GM13976 (cell line): Measurements from ENCODE around the gene PSMD6.

Source experiments
- DNase-seq: peaks from one replicate; pipeline ENCODE4 v3.0.0; 2012; ENCODE audit warnings: low spot score
- CTCF ChIP-seq: IDR thresholded peaks from 2 replicates; pipeline ENCODE4 v1.5.1; 2012; ENCODE audit warnings: borderline replicate concordance, mild to moderate bottlenecking; ENCODE audit not compliant: insufficient read depth; ENCODE audit errors: extremely low read depth, missing control alignments, control extremely low read depth
- in situ Hi-C: fragments of 300-500 bp; cut with MboI; formaldehyde crosslinking; loops from one replicate; pipeline ENCODE4 v1.12.0; 2022; ENCODE audit warnings: low sequenced_read_pairs, mixed read lengths, inconsistent platforms; ENCODE audit not compliant: unreplicated experiment

PSMD6 gene

DNA sequence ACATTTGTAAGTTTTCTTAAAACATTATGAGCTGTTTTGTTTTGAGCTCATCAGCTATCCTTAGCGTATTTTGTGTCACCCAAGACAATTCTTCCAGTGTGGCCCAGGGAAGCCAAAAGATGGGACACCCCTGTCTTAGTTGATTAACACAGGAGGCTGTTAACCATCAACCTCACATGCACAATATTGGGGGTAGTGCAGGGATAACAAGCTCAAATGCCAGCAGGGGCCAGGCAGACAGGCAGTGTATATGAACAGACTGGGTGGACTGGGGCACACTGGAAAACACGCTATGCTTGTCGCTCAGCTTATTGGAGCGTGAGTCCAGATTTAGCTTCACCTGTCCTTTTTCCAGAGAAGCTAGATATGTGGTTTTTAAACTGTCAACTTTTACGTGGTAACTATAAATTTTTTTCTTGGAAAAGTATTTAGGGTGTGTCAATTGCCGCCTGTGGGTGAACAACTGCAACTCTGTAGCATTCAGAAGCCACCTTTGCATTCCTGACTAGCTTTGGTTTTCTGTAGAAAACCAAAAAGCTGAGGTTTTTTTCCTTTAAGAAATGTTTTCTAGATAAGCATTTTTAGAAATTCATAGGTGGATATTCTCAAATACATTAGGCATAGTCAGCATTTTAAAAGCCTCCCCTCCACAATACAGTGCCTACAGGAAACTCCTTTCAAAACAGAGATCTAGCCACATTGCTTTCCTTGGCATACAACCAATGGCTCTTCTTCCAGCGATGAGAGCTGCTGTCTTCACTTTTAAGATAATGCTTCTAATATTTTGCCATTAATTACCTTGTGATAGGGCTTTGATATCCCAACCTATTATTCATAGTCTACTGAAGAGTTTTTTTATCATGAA is 14.6 kb downstream of the PSMD6 start:
- DNase-seq = no peak
- TF ChIP-seq CTCF = no peak
- in situ Hi-C loops = no loop called here

DNA sequence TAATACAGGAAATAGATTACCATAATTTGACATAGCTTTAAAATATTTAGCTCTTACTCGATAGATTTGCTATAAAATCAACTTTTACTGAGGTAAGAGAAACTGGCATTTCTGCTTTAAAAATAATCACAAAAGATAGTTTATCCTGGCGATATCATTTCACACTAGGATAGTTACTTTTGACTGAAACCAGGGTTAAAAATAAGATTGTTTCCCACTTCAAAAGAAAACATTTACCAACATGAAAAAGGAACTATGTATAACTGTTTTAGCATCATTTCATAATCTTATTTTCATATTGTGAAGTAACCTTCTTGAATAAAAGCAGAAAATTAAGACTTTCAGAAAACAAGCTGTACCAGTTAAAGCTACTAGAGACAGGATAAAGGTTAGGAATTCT is 15.3 kb downstream of the PSMD6 start:
- no peak for TF ChIP-seq CTCF
- in situ Hi-C loops = no loop called here
- DNase-seq = no peak

DNA sequence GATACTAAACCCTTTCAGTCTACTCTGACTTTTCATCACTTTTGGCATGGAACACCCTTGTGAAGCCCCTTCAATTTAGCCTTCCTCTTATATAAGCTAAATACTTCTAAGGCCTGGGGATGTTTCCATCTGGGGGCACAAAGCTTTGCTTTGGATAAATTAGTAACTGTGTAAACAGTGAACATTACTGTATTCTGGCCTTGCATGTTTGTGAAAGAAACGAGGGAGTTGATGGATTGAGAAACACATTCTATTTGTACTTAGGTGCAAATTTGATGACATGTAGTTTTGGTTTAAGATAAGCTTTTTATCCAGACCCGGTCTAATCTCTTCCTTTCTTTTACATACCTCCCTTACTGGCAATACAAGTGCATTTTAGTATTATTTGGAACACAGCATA is 19.7 kb downstream of the PSMD6 start:
- in situ Hi-C loops = no loop called here
- no peak for DNase-seq
- no peak for TF ChIP-seq CTCF

GRCh38 chr3:64002233-64002632 is 21.1 kb downstream of the PSMD6 start:
- DNase-seq = no peak
- in situ Hi-C loops = no loop called here
- no peak for TF ChIP-seq CTCF

DNA sequence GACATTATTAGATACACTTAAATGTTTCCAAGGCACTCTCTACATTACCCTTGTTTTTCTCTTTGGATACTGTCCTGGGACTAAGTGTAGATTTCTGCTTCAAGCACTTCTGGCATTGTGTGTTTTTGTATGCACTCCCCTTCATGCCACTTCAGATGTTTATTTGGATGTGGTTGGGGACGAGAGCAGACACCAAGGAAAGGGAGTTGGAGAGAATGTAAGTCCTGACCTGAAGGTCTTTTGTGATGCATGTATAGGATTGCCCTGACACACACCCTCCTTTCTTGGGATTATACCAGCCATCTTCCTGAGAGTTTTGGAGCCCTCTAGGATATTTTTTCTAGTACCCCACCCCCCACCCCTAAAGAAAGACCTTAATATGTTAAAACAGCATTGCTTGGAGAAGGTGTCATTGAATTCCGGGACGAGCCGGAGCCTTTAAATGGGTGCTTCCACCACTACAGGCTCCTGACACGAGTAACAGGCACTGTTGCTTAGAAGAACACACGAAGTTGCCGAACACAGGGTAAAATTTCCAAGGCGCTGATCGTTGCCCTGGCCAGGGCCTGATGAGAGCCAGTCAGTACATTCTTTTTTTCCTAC is 22.7 kb downstream of the PSMD6 start:
- DNase-seq = no peak
- in situ Hi-C loops = no loop called here
- no peak for TF ChIP-seq CTCF

DNA sequence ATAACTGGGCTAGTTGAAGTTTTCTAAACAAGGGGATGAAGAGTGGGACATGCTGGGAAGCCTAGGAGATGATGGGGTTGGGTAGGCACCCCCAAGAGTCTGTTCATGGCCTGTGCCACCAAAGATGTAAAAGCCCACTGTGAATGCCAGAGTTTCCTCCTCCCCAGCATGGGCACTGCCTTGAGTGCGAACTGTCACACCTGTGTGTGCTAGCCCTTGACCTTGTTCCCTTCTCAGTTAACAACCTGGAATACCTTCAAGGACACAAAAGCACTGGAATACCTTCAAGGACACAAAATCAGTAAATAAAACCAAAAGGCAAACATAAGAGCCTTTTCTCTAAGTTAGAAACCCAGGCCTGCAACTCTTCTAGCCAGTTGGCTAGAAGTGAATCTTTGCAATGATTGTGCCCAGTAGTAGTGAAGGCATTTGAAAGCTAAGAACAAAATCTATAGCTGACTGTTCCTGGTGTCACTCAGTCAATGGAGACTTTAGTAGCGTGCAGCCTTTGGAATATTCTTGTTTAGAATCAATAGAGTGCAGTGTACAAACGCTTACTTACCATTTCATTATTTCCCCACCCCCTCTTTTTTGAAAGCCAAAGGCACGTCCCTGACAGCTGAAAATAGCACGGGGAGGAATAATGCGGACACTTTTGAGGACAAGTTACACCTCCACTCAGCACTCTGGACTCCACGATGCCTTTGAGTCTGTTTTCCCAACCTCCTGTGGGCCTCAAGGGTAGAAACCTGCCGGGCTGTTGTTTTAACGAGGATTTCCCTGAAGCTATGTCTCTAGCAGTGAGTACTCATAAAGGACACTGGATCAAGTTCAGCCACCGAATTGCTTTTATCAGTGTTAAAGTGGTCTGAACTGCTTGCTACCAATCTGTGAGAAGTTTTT is 24.2 kb downstream of the PSMD6 start:
- in situ Hi-C loops = no loop called here
- TF ChIP-seq CTCF = no peak
- no peak for DNase-seq
